HepG2 (cell line): ENCODE measurements around the gene CXCR5. TPM values are rescaled to one million over a fixed set of nuclear protein-coding genes. Genes with fewer than 3 reads are reported as not detected.

Experiments used
- ARNT ChIP-seq: fragments of 450-650 bp; IDR thresholded peaks from 2 replicates; pipeline ENCODE4 v1.6.1; 2017
- BATF2 ChIP-seq: sonication (generic); formaldehyde crosslinking; IDR thresholded peaks from 2 replicates; pipeline ENCODE4 v1.8.0; 2022; ENCODE audit warnings: mild to moderate bottlenecking, missing genetic modification reagents, moderate library complexity
- GPBP1L1 ChIP-seq: sonication (generic); formaldehyde crosslinking; IDR thresholded peaks from 2 replicates; pipeline ENCODE4 v1.5.0; 2020; ENCODE audit warnings: mild to moderate bottlenecking, missing genetic modification reagents
- HINFP ChIP-seq: sonication (generic); formaldehyde crosslinking; IDR thresholded peaks from 2 replicates; pipeline ENCODE4 v1.4.0; 2020; ENCODE audit warnings: low read depth, mild to moderate bottlenecking, missing genetic modification reagents
- HMGA1 ChIP-seq: sonication (generic); formaldehyde crosslinking; conservative IDR thresholded peaks from 2 replicates; pipeline ENCODE4 v1.4.0; 2020; ENCODE audit warnings: missing genetic modification reagents
- IKZF4 ChIP-seq: sonication (generic); formaldehyde crosslinking; IDR thresholded peaks from 2 replicates; pipeline ENCODE4 v1.5.1; 2020; ENCODE audit warnings: borderline replicate concordance, mild to moderate bottlenecking, low read depth, missing genetic modification reagents; ENCODE audit errors: not compliant biosample characterization
- KDM1A ChIP-seq: IDR thresholded peaks from 2 replicates; pipeline ENCODE4 v1.6.1; 2016; ENCODE audit warnings: missing compliant biosample characterization
- MAFF ChIP-seq: IDR thresholded peaks from 2 replicates; pipeline ENCODE4 v1.6.1; 2011; ENCODE audit warnings: low read depth, low read length, improper control_type of control experiment
- MEF2D ChIP-seq: sonication (generic); formaldehyde crosslinking; IDR thresholded peaks from 2 replicates; pipeline ENCODE4 v1.5.1; 2020; ENCODE audit warnings: mild to moderate bottlenecking, missing genetic modification reagents
- TCF7L2 ChIP-seq: IDR thresholded peaks from 2 replicates; pipeline ENCODE4 v1.6.1; 2011; ENCODE audit warnings: mild to moderate bottlenecking, low read depth, low read length, moderate library complexity
- THAP11 ChIP-seq: IDR thresholded peaks from 2 replicates; pipeline ENCODE4 v1.6.1; 2016; ENCODE audit warnings: missing biosample characterization, missing genetic modification reagents
- ZBTB49 ChIP-seq: sonication (generic); formaldehyde crosslinking; IDR thresholded peaks from 2 replicates; pipeline ENCODE4 v1.4.0; 2020; ENCODE audit warnings: missing genetic modification reagents, borderline replicate concordance
- ZFP36 ChIP-seq: fragments of 150-350 bp; IDR thresholded peaks from 2 replicates; pipeline ENCODE4 v1.6.1; 2018; ENCODE audit warnings: borderline replicate concordance, low read length, low read depth; ENCODE audit not compliant: partially characterized antibody
- ZFP91 ChIP-seq: sonication (generic); formaldehyde crosslinking; IDR thresholded peaks from 2 replicates; pipeline ENCODE4 v1.9.0; 2022; ENCODE audit warnings: missing genetic modification reagents, mild to moderate bottlenecking, borderline replicate concordance
- ZMAT3 ChIP-seq: sonication (generic); formaldehyde crosslinking; conservative IDR thresholded peaks from 2 replicates; pipeline ENCODE4 v1.7.0; 2021; ENCODE audit warnings: missing genetic modification reagents
- ZNF160 ChIP-seq: sonication (generic); formaldehyde crosslinking; IDR thresholded peaks from 2 replicates; pipeline ENCODE4 v1.8.0; 2022; ENCODE audit warnings: mild to moderate bottlenecking, inconsistent platforms, missing genetic modification reagents
- ZNF382 ChIP-seq: sonication (generic); formaldehyde crosslinking; IDR thresholded peaks from 2 replicates; pipeline ENCODE4 v1.5.0; 2020; ENCODE audit warnings: missing genetic modification reagents, mild to moderate bottlenecking, borderline replicate concordance
- ZNF510 ChIP-seq: sonication (generic); formaldehyde crosslinking; IDR thresholded peaks from 2 replicates; pipeline ENCODE4 v1.4.0; 2020; ENCODE audit warnings: low read depth, mild to moderate bottlenecking, missing genetic modification reagents
- ZNF678 ChIP-seq: sonication (generic); formaldehyde crosslinking; IDR thresholded peaks from 2 replicates; pipeline ENCODE4 v1.4.0; 2020; ENCODE audit warnings: mild to moderate bottlenecking, missing genetic modification reagents
- ZSCAN9 ChIP-seq: IDR thresholded peaks from 2 replicates; pipeline ENCODE4 v1.6.1; 2016; ENCODE audit warnings: borderline replicate concordance
- polyA plus RNA-seq, 8 experiments: library from polyadenylated mRNA; depleted of rRNA in 3 of 8; stranded (reverse) in 7 of 8; unstranded in 1 of 8; fragments of >200 nt; fragmentation: Illumina TruSeq in 4 of 8; extraction: Trizol in 4 of 8; gene quantifications; 2 replicates each; pipeline versions ENCODE4 v1.2.1 to v1.2.3, GENCODE V29; 2011 to 2016; ENCODE audit warnings: low read depth in 4 of 8, missing spikeins in 1 of 8, mixed read lengths in 1 of 8; ENCODE audit not compliant: insufficient read depth in 1 of 8
- total RNA-seq, 5 experiments: library from RNA; depleted of rRNA; stranded (reverse); fragments of >200 nt; fragmentation: Illumina TruSeq; extraction: Trizol; gene quantifications; 2 replicates each; pipeline ENCODE4 v1.2.3, GENCODE V29; 2016; ENCODE audit warnings: low read depth in 1 of 5

CXCR5 gene
- total and polyA plus RNA-seq, 2 of the 13 experiments (the other 11 are each of a cell fraction or from before 2014, with no cell fraction given), result not detected

- no peak for TF ChIP-seq ZSCAN9
- no peak for TF ChIP-seq HMGA1 (CRISPR knock-in tag)
- no peak for TF ChIP-seq IKZF4 (CRISPR knock-in tag)
- TF ChIP-seq ZNF510 (CRISPR knock-in tag), result no peak
- TF ChIP-seq ZNF160 (CRISPR knock-in tag), result no peak; the same call in 1 of the 2 replicates
- TF ChIP-seq KDM1A (CRISPR knock-in tag), result no peak
- no peak for TF ChIP-seq TCF7L2
- no peak for TF ChIP-seq ZNF382
- TF ChIP-seq HINFP (CRISPR knock-in tag), result no peak
- no peak for TF ChIP-seq ARNT
- no peak for TF ChIP-seq ZNF678 (CRISPR knock-in tag)
- TF ChIP-seq ZFP91 (CRISPR knock-in tag), result peak; percentile 9; the same call in 1 of the 2 replicates
- no peak for TF ChIP-seq MAFF
- no peak for TF ChIP-seq ZMAT3
- TF ChIP-seq THAP11 (CRISPR knock-in tag), result peak; percentile 67; the same call in 1 of the 2 replicates
- no peak for TF ChIP-seq BATF2
- TF ChIP-seq ZBTB49 (CRISPR knock-in tag), result no peak
- TF ChIP-seq ZFP36, result no peak
- no peak for TF ChIP-seq GPBP1L1 (CRISPR knock-in tag)
- no peak for TF ChIP-seq MEF2D (CRISPR knock-in tag)
These were observed 38.4 kb downstream of the CXCR5 start (continued) for GRCh38 chr11:118921929-118922744.
